Measurements from ENCODE around the gene HMX2. TPM values are rescaled to one million over a fixed set of nuclear protein-coding genes. Genes with fewer than 3 reads are reported as not detected.

Gene HMX2
- total RNA-seq, 1 experiment from 2014 or later: not detected

DNA sequence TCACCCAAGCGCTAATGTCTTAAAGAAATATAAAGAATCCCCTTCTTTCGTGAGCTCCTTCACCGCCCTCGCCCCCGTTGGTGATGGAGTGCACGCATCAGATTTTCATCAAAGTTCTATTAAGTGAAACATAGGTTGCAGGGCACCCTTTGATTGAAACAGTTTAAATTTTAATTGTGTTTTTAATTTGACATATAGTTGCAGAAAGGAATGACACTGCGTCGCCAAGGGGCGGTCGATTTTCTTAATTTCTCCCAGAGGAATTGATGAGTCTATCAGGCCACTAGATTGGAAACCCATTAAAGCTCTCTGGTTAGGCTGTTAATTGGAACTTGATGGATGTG, 4.1 kb upstream of the HMX2 start:
- DNase-seq (ENCODE audit: low read depth, low spot score) (no peak), ATAC-seq (no peak)
- H4K20me1 ChIP-seq (ENCODE audit: insufficient read depth): no peaks in the 10 kb centered on the region
- intact Hi-C loops (cut with micrococcal nuclease): no loop called here
- BruUV-seq (replicated peaks): no TSS peak
- POLR2A ChIA-PET: no interaction called here
- no peak for TF ChIP-seq CBX3 (IDR thresholded peaks at IDR 0.05; ENCODE audit: low read depth)
- no peak for TF ChIP-seq TCF7L2 (IDR thresholded peaks at IDR 0.05; ENCODE audit: borderline replicate concordance, extremely low read depth, insufficient read depth, insufficient read length)
- TF ChIP-seq SIN3A (IDR thresholded peaks at IDR 0.05; ENCODE audit: low read depth): no peak
- no peak for TF ChIP-seq RAD21 (IDR thresholded peaks at IDR 0.05; ENCODE audit: low read depth)
- TF ChIP-seq JUND (IDR thresholded peaks at IDR 0.05): no peak
- no peak for TF ChIP-seq SP1 (IDR thresholded peaks at IDR 0.05; ENCODE audit: low read depth)
- TF ChIP-seq, protein P1, sequence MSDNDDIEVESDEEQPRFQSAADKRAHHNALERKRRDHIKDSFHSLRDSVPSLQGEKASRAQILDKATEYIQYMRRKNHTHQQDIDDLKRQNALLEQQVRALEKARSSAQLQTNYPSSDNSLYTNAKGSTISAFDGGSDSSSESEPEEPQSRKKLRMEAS (IDR thresholded peaks at IDR 0.05): no peak
- peaks cover 5 to 8% of the 10 kb centered on the region in 2 experiments; a peak in 1 of 4 replicates for H3K4me1 ChIP-seq (ENCODE audit: control insufficient read depth in 1 of 2, insufficient read depth in 2 of 2, low read length in 2 of 2)
- no peaks in the 10 kb centered on the region for H3K9me2 ChIP-seq (ENCODE audit: insufficient read depth)
- no peak overlapping the region for H3K27ac ChIP-seq (ENCODE audit: low read depth, low read length)
- RAD21 ChIA-PET (ENCODE audit: low non-redundant PET in 1 of 2, low total read pairs in 2 of 2, uncharacterized antibody in 2 of 2, unreplicated experiment in 2 of 2): no interaction called here
- H3K4me3 ChIP-seq (replicated peaks in 1 of 2; ENCODE audit: low read depth in 1 of 2, low read length in 2 of 2): no peak overlapping the region
- no peak overlapping the region for H2AFZ ChIP-seq (ENCODE audit: low read depth, low read length, poor library complexity, severe bottlenecking)
- H3K27me3 ChIP-seq (ENCODE audit: insufficient read depth, low read length): no peaks in the 10 kb centered on the region
- no peaks in the 10 kb centered on the region for H3K79me2 ChIP-seq (ENCODE audit: insufficient read depth, low read length)
- H3K9ac ChIP-seq (ENCODE audit: low read length): no peak overlapping the region
- no peaks in the 10 kb centered on the region for H3K36me3 ChIP-seq (ENCODE audit: control insufficient read depth in 1 of 2, insufficient read depth in 2 of 2, low read length in 2 of 2)
- H3K4me2 ChIP-seq (ENCODE audit: low read length): no peak overlapping the region
- CTCF ChIA-PET: no interaction called here
- no peaks in the 10 kb centered on the region for H3K9me3 ChIP-seq (ENCODE audit: control insufficient read depth in 1 of 2, insufficient read depth in 1 of 2, low read depth in 1 of 2, low read length in 2 of 2)

DNA sequence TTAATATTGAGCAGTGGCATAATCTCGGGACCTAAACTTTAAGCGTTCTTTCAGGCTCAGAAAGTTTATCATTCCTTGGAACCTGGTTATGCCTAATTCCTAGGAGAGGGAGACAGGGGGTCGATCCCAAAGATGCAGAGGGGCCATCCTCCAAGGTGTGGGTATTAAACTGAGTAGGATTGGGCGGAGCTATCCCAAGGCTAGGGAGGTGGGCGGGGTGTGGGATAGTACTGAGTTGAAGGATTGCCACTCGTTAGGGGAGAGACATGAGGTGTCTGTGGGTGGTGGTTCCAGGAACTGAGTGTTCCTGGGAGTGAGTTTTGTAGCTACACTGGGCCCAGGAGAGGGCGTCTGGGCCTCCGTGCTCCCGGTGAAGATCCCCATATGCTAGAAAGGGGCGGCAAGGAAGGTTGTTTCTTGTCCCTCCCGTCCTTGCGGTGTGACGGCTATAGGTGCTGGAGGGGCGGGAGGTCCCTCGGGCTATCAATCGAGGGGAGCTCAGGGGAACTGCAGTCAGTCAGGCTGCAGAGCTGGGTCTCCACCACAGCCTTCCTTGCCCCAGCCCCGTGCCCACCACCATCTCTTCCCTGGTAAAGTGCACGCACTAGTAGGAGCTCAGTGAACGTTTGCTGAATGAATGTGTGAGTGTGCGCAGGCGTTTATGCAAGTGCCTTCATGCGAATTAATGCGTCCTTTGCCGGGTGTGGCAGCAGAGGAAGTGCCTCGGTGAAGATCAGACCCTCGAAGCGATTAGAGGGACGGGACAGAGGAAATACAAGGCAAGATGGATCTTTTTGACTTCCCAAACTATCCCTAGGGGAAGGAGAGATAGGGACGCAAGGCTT, 3.0 kb upstream of the HMX2 start:
- Histone ChIP-seq H3K9me2 (ENCODE audit: insufficient read depth) (no peaks in the 10 kb centered on the region), H3K27ac (ENCODE audit: low read depth, low read length) (no peak overlapping the region), H3K4me3 (replicated peaks in 1 of 2; ENCODE audit: low read depth in 1 of 2, low read length in 2 of 2) (no peak overlapping the region), H3K9me3 (ENCODE audit: control insufficient read depth in 1 of 2, insufficient read depth in 1 of 2, low read depth in 1 of 2, low read length in 2 of 2) (no peaks in the 10 kb centered on the region), H3K9ac (ENCODE audit: low read length) (no peak overlapping the region), H3K27me3 (ENCODE audit: insufficient read depth, low read length) (no peaks in the 10 kb centered on the region), H3K36me3 (ENCODE audit: control insufficient read depth in 1 of 2, insufficient read depth in 2 of 2, low read length in 2 of 2) (no peaks in the 10 kb centered on the region), H3K4me1 (ENCODE audit: control insufficient read depth in 1 of 2, insufficient read depth in 2 of 2, low read length in 2 of 2) (peaks cover 0 to 4% of the 10 kb centered on the region in 2 experiments; a peak in 1 of 4 replicates), H3K79me2 (ENCODE audit: insufficient read depth, low read length) (no peaks in the 10 kb centered on the region), H3K4me2 (ENCODE audit: low read length) (no peak overlapping the region), H2AFZ (ENCODE audit: low read depth, low read length, poor library complexity, severe bottlenecking) (no peak overlapping the region), H4K20me1 (ENCODE audit: insufficient read depth) (no peaks in the 10 kb centered on the region)
- CTCF ChIA-PET: interaction anchor here (0.7 kb wide), 1 partner anchor 235 kb away, joined by 3 read pairs; no protein-coding TSS in a partner anchor
- ATAC-seq (peak; percentile 51), DNase-seq (ENCODE audit: low read depth, low spot score) (no peak)
- TF ChIP-seq, protein P2, sequence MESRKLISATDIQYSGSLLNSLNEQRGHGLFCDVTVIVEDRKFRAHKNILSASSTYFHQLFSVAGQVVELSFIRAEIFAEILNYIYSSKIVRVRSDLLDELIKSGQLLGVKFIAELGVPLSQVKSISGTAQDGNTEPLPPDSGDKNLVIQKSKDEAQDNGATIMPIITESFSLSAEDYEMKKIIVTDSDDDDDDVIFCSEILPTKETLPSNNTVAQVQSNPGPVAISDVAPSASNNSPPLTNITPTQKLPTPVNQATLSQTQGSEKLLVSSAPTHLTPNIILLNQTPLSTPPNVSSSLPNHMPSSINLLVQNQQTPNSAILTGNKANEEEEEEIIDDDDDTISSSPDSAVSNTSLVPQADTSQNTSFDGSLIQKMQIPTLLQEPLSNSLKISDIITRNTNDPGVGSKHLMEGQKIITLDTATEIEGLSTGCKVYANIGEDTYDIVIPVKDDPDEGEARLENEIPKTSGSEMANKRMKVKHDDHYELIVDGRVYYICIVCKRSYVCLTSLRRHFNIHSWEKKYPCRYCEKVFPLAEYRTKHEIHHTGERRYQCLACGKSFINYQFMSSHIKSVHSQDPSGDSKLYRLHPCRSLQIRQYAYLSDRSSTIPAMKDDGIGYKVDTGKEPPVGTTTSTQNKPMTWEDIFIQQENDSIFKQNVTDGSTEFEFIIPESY (IDR thresholded peaks at IDR 0.05; ENCODE audit: extremely low read depth, insufficient replicate concordance, low read length): no peak
- TF ChIP-seq ZNF274 (IDR thresholded peaks at IDR 0.05; ENCODE audit: low read depth, low read length) (no peak), RAD21 (IDR thresholded peaks at IDR 0.05; ENCODE audit: low read depth) (no peak), TCF7L2 (IDR thresholded peaks at IDR 0.05; ENCODE audit: borderline replicate concordance, extremely low read depth, insufficient read depth, insufficient read length) (no peak), ZFX (IDR thresholded peaks at IDR 0.05) (no peak), CEBPB (IDR thresholded peaks at IDR 0.05; ENCODE audit: low read depth) (no peak), POLR2AphosphoS5 (IDR thresholded peaks at IDR 0.05; ENCODE audit: low read depth, low read length) (no peak), EGR1 (IDR thresholded peaks at IDR 0.05; ENCODE audit: low read depth) (no peak)
- POLR2A ChIA-PET: interaction anchor here (1.7 kb wide), 1 partner anchor 9 kb away, joined by 6 read pairs; the partner anchor contains the start of gene BUB3
- RAD21 ChIA-PET (ENCODE audit: low non-redundant PET in 1 of 2, low total read pairs in 2 of 2, uncharacterized antibody in 2 of 2, unreplicated experiment in 2 of 2): no interaction called here
- intact Hi-C loops (cut with micrococcal nuclease): no loop called here
- no TSS peak for BruUV-seq (replicated peaks)
